GM21367 (cell line): Measurements from ENCODE around the gene OGT.

Experiments used
- ATAC-seq: cut with Tn5 transposase; IDR thresholded peaks from one replicate; pipeline ENCODE4 v1.9.1; 2021; ENCODE audit not compliant: unreplicated experiment

OGT gene

DNA sequence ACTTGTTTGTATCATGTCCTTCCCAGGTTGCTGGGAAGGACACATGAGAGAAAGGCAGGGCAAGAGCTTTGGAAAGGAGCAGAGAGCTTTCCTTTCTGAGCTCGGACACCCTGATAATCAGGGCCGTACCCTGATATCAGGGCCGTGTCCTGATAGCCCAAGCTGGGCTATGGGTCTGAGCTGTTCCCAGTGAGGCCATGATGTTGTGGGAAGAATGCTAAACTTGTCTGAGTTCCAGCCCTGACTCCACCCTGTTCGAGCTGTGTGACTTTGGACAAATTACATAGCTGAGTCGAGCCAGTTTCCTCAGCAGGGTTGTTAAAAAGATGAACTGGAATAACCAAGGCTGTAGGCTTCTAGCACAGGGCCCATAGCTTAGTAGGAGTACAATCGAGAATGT lies 88.7 kb downstream of the OGT start:
- ATAC-seq: no peak

- no peak for ATAC-seq
Measured at GRCh38 chrX:71622032-71622575, 89.2 kb downstream of the OGT start.

GRCh38 chrX:71622576-71623450 lies 89.9 kb downstream of the OGT start:
- ATAC-seq: peak; percentile 46

GRCh38 chrX:71623714-71624113 lies 90.8 kb downstream of the OGT start:
- no peak for ATAC-seq

DNA sequence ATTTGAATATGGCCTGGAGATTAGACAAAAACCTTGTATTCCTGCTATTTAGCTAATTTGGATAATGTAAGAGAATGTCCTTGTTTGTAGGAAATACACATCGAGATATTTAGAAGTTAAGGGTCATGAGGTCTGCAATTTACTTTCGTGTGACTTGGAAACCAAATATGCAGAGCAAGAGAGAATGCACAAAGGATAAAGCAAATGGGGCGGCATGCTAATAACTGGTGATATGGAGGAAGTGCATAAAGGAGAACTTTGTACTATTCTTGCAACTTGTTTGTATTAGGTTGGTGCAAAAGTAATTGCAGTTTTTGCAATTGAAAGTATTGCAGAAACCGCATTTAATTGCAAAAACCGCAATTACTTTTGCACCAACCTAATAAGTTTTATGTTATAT lies 92.6 kb downstream of the OGT start:
- no peak for ATAC-seq
